OCI-LY1 (cell line): ENCODE data around the gene CDKL4.

Source experiments
- H2AFZ ChIP-seq: fragments of 200-600 bp; sonication (generic), shearing (Covaris generic); 2 replicates; pipeline ENCODE4 v1.6.0; 2014; ENCODE audit warnings: antibody characterized with exemption, mild to moderate bottlenecking, low read length
- H3F3A ChIP-seq: fragments of 200-600 bp; sonication (generic), shearing (Covaris generic); 2 replicates; pipeline ENCODE4 v1.6.0; 2014; ENCODE audit warnings: mild to moderate bottlenecking, antibody characterized with exemption, low read length, moderate library complexity; ENCODE audit not compliant: insufficient read depth
- H3K27ac ChIP-seq: fragments of 200-600 bp; sonication (generic); 2 replicates; pipeline ENCODE4 v1.5.1; 2014; ENCODE audit warnings: low read length, mixed run types, mild to moderate bottlenecking, low read depth; ENCODE audit not compliant: poor library complexity, severe bottlenecking
- H3K27me3 ChIP-seq: fragments of 200-600 bp; sonication (generic); 2 replicates; pipeline ENCODE4 v1.6.0; 2014; ENCODE audit warnings: antibody characterized with exemption, mild to moderate bottlenecking, low read length, moderate library complexity; ENCODE audit not compliant: insufficient read depth
- H3K36me3 ChIP-seq: fragments of 200-600 bp; sonication (generic); 2 replicates; pipeline ENCODE4 v1.6.1; 2014; ENCODE audit warnings: mild to moderate bottlenecking, antibody characterized with exemption, low read length, moderate library complexity, mixed read lengths; ENCODE audit not compliant: insufficient read depth
- H3K4me1 ChIP-seq: fragments of 200-600 bp; sonication (generic); 2 replicates; pipeline ENCODE4 v1.5.1; 2014; ENCODE audit warnings: mild to moderate bottlenecking, low read length, moderate library complexity; ENCODE audit not compliant: insufficient read depth, severe bottlenecking
- H3K4me2 ChIP-seq: fragments of 200-600 bp; sonication (generic), shearing (Covaris generic); 2 replicates; pipeline ENCODE4 v1.6.1; 2014; ENCODE audit warnings: low read length
- H3K4me3 ChIP-seq: fragments of 200-600 bp; sonication (generic); 2 replicates; pipeline ENCODE4 v1.5.1; 2014; ENCODE audit warnings: low read length, low read depth, mild to moderate bottlenecking, mixed read lengths; ENCODE audit not compliant: poor library complexity, severe bottlenecking
- H3K79me2 ChIP-seq: fragments of 200-600 bp; shearing (Covaris generic); 2 replicates; pipeline ENCODE4 v1.6.1; 2016; ENCODE audit warnings: mixed run types, low read length, mixed read lengths; ENCODE audit not compliant: insufficient read depth
- H3K9ac ChIP-seq: fragments of 200-600 bp; sonication (generic), shearing (Covaris generic); 2 replicates; pipeline ENCODE4 v1.6.1; 2014; ENCODE audit warnings: mild to moderate bottlenecking, low read length, mixed read lengths
- H3K9me2 ChIP-seq: fragments of 200-600 bp; sonication (generic), shearing (Covaris generic); 2 replicates; pipeline ENCODE4 v1.6.1; 2014; ENCODE audit warnings: low read depth, mild to moderate bottlenecking, low read length, mixed read lengths
- H3K9me3 ChIP-seq: fragments of 200-600 bp; shearing (Covaris generic); 2 replicates; pipeline ENCODE4 v1.6.1; 2014; ENCODE audit warnings: low read length, mixed read lengths
- H4K20me1 ChIP-seq: fragments of 200-600 bp; sonication (generic), shearing (Covaris generic); 2 replicates; pipeline ENCODE4 v1.6.0; 2016; ENCODE audit warnings: mild to moderate bottlenecking, low read length; ENCODE audit not compliant: insufficient read depth
- EZH2 ChIP-seq: fragments of 200-600 bp; sonication (generic), shearing (Covaris generic); IDR thresholded peaks from 2 replicates; pipeline ENCODE4 v1.8.0; 2017; ENCODE audit warnings: borderline replicate concordance, mixed run types, mild to moderate bottlenecking, antibody characterized with exemption, low read length, moderate library complexity, mixed read lengths
- TF ChIP-seq, protein P1 (sequence below): fragments of 200-600 bp; sonication (generic), shearing (Covaris generic); IDR thresholded peaks from 2 replicates; pipeline ENCODE4 v1.5.1; 2017; ENCODE audit warnings: mild to moderate bottlenecking, antibody characterized with exemption, low read length, moderate library complexity, mixed read lengths

CDKL4 gene

DNA sequence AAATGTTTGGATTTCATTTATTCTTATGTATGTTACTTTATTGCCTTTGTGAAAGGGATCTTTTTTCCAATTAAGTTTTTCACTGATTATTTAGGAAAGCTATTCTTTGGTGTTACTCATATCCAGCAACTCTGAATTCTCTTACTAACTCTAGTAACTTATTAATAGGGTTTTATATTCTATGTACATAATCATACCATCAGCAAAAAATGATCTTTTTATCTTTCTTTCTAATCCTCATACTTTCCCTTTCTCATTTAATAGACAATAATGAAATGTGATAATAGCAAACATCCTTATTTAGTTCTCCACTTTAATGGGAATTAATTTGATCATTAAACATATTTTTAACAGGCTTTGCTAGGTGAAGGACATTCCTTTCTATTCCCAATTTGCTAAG lies 12.3 kb upstream of the CDKL4 start:
- no peaks in the 10 kb centered on the region for H4K20me1 ChIP-seq
- H2AFZ ChIP-seq, result no peak overlapping the region
- no peak for TF ChIP-seq EZH2
- TF ChIP-seq, protein P1, sequence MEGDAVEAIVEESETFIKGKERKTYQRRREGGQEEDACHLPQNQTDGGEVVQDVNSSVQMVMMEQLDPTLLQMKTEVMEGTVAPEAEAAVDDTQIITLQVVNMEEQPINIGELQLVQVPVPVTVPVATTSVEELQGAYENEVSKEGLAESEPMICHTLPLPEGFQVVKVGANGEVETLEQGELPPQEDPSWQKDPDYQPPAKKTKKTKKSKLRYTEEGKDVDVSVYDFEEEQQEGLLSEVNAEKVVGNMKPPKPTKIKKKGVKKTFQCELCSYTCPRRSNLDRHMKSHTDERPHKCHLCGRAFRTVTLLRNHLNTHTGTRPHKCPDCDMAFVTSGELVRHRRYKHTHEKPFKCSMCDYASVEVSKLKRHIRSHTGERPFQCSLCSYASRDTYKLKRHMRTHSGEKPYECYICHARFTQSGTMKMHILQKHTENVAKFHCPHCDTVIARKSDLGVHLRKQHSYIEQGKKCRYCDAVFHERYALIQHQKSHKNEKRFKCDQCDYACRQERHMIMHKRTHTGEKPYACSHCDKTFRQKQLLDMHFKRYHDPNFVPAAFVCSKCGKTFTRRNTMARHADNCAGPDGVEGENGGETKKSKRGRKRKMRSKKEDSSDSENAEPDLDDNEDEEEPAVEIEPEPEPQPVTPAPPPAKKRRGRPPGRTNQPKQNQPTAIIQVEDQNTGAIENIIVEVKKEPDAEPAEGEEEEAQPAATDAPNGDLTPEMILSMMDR, result no peak
- peaks cover 66% of the 10 kb centered on the region for H3K36me3 ChIP-seq
- no peaks in the 10 kb centered on the region for H3K27me3 ChIP-seq
- no peak overlapping the region for H3K4me3 ChIP-seq
- peaks cover 4% of the 10 kb centered on the region; the same call in 1 of the 2 replicates for H3K9me3 ChIP-seq
- H3K4me1 ChIP-seq, result no peaks in the 10 kb centered on the region
- H3K79me2 ChIP-seq, result no peaks in the 10 kb centered on the region
- H3F3A ChIP-seq, result no peaks in the 10 kb centered on the region
- H3K4me2 ChIP-seq, result no peak overlapping the region
- no peaks in the 10 kb centered on the region for H3K9me2 ChIP-seq
- no peak overlapping the region for H3K9ac ChIP-seq
- H3K27ac ChIP-seq, result no peak overlapping the region

DNA sequence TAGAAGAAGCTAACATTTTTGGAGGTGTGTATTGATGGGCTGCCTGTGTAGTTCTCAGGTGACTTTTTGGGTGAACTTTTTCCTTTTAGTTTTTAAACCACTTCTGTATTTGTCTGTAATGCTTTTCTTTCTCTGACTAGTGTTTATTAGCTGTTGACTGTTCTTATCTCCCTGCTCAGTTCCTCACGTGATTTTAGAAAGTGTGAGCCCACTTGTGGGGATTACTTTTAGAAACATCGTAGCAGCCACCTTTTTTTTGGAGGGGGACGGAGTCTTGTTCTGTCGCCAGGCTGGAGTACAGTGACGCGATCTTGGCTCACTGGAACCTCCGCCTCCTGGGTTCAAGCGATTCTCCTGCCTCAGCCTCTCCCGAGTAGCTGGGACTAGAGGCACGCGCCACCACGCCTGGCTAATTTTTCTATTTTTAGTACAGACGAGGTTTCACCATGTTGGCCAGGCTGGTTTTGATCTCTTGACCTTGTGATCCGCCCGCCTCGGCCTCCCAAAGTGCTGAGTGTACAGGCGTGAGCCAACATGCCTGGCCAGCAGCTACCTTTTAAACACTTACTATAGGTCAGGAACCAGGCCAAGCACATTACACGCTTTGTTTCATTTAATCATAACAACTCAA lies 9.2 kb upstream of the CDKL4 start:
- no peak overlapping the region for H2AFZ ChIP-seq
- no peak overlapping the region for H3K27ac ChIP-seq
- peaks cover 10% of the 10 kb centered on the region for H3K9me3 ChIP-seq
- no peak for TF ChIP-seq EZH2
- H3K79me2 ChIP-seq, result no peaks in the 10 kb centered on the region
- no peak overlapping the region for H3K9ac ChIP-seq
- no peak overlapping the region for H3K4me2 ChIP-seq
- H3K9me2 ChIP-seq, result no peaks in the 10 kb centered on the region
- no peaks in the 10 kb centered on the region for H3K27me3 ChIP-seq
- no peaks in the 10 kb centered on the region for H3F3A ChIP-seq
- H3K36me3 ChIP-seq, result peaks cover 53% of the 10 kb centered on the region
- H3K4me1 ChIP-seq, result no peaks in the 10 kb centered on the region
- H3K4me3 ChIP-seq, result no peak overlapping the region
- no peaks in the 10 kb centered on the region for H4K20me1 ChIP-seq

- no peaks in the 10 kb centered on the region for H3F3A ChIP-seq
- H3K9ac ChIP-seq, result no peak overlapping the region
- no peak overlapping the region for H3K4me3 ChIP-seq
- no peak overlapping the region for H3K27ac ChIP-seq
- H3K27me3 ChIP-seq, result no peaks in the 10 kb centered on the region
- H3K36me3 ChIP-seq, result peaks cover 25% of the 10 kb centered on the region
- H2AFZ ChIP-seq, result no peak overlapping the region
- peaks cover 10% of the 10 kb centered on the region for H3K9me3 ChIP-seq
- H3K9me2 ChIP-seq, result no peaks in the 10 kb centered on the region
- H4K20me1 ChIP-seq, result no peaks in the 10 kb centered on the region
- no peak overlapping the region for H3K4me2 ChIP-seq
- TF ChIP-seq EZH2, result no peak
- TF ChIP-seq, protein P1, result no peak
- no peaks in the 10 kb centered on the region for H3K79me2 ChIP-seq
- H3K4me1 ChIP-seq, result peaks cover 29% of the 10 kb centered on the region
These were observed 3.8 kb upstream of the CDKL4 start for GRCh38 chr2:39247512-39248043.
